HG03025 (cell line): ENCODE results near the gene TBX5.

ENCODE experiments used
- ATAC-seq: cut with Tn5 transposase; IDR thresholded peaks from one replicate; pipeline ENCODE4 v1.9.1; 2021; ENCODE audit warnings: mild to moderate bottlenecking, moderate library complexity; ENCODE audit not compliant: unreplicated experiment, low FRiP score

The TBX5 gene

GRCh38 chr12:114405519-114406271 is at the start of gene TBX5:
Gene TBX5, minus strand, starts transcription at chr12:114406144. Its CDS starts 2,246 bp downstream, at chr12:114403898.
- ATAC-seq: no peak

- no peak for ATAC-seq
Observed at GRCh38 chr12:114451657-114452056, 45.7 kb upstream of the TBX5 start.

- ATAC-seq: no peak
Observed at GRCh38 chr12:114450515-114451300, 44.8 kb upstream of the TBX5 start.

- ATAC-seq: no peak
Observed at GRCh38 chr12:114450019-114450418, 44.1 kb upstream of the TBX5 start.

GRCh38 chr12:114448618-114448933 is 42.6 kb upstream of the TBX5 start:
- no peak for ATAC-seq

- no peak for ATAC-seq
Observed at GRCh38 chr12:114447799-114448617, 42.1 kb upstream of the TBX5 start.

GRCh38 chr12:114447274-114447716 is 41.4 kb upstream of the TBX5 start:
- no peak for ATAC-seq

GRCh38 chr12:114445401-114446323 is 39.7 kb upstream of the TBX5 start:
- no peak for ATAC-seq

- no peak for ATAC-seq
Observed at GRCh38 chr12:114444422-114445279, 38.7 kb upstream of the TBX5 start.

GRCh38 chr12:114443607-114444421 is 37.9 kb upstream of the TBX5 start:
- ATAC-seq: no peak

GRCh38 chr12:114442578-114442977 is 36.6 kb upstream of the TBX5 start:
- ATAC-seq: no peak

- no peak for ATAC-seq
Observed at GRCh38 chr12:114441545-114441944, 35.6 kb upstream of the TBX5 start.

GRCh38 chr12:114441039-114441383 is 35.1 kb upstream of the TBX5 start:
- ATAC-seq: no peak

GRCh38 chr12:114440270-114441038 is 34.5 kb upstream of the TBX5 start:
- ATAC-seq: no peak

GRCh38 chr12:114439817-114440216 is 33.9 kb upstream of the TBX5 start:
- ATAC-seq: no peak

- ATAC-seq: no peak
Observed at GRCh38 chr12:114439261-114439683, 33.3 kb upstream of the TBX5 start.

GRCh38 chr12:114438635-114439256 is 32.8 kb upstream of the TBX5 start:
- no peak for ATAC-seq
